HCT116 (cell line): Measurements from ENCODE around the gene MRPS23. TPM values are rescaled to one million over a fixed set of nuclear protein-coding genes. Genes with fewer than 3 reads are reported as not detected.

Experiments used
- ATAC-seq: fragments of 200-7000 bp; cut with Tn5 transposase; 2 replicates; pipeline ENCODE4 v1.9.1; 2020; ENCODE audit warnings: mild to moderate bottlenecking, moderate library complexity
- BruUV-seq: library from RNA; stranded (reverse); fragments of 400-500 nt; replicated peaks from 2 replicates; lab custom pipeline; 2021; lab: Mats Ljungman, UMichigan
- CTCF ChIA-PET: fragments of 300-600 bp; sonication (Branson Sonifier 250); formaldehyde crosslinking; loops from one replicate; lab custom pipeline; 2021; ENCODE audit warnings: antibody characterized with exemption; lab: Charles Lee
- POLR2A ChIA-PET: fragments of 300-600, 350-600 bp; sonication (Branson Sonifier 250); formaldehyde crosslinking; loops from one replicate; lab custom pipeline; 2021; ENCODE audit warnings: antibody characterized with exemption; lab: Charles Lee
- RAD21 ChIA-PET, 2 experiments: fragments of 300-600 bp; sonication (Branson Sonifier 250); formaldehyde crosslinking; loops; one replicate each; lab custom pipeline; 2023; ENCODE audit warnings: low total read pairs in 2 of 2; ENCODE audit not compliant: uncharacterized antibody in 2 of 2, unreplicated experiment in 2 of 2, low non-redundant PET in 1 of 2; lab: Charles Lee
- DNase-seq: peaks from one replicate; pipeline ENCODE4 v3.0.0-alpha.2; 2010; ENCODE audit warnings: low read depth, low spot score
- H2AFZ ChIP-seq: fragments of 200-600 bp; shearing (Covaris generic), sonication (generic); 2 replicates; pipeline ENCODE4 v1.6.1; 2017; ENCODE audit warnings: low read depth, mixed run types, mixed read lengths, antibody characterized with exemption, low read length; ENCODE audit not compliant: poor library complexity, severe bottlenecking
- H3K27ac ChIP-seq: 2 replicates; pipeline ENCODE4 v1.5.1; 2012; ENCODE audit warnings: low read depth, low read length
- H3K27me3 ChIP-seq: fragments of 200-600 bp; sonication (generic); 2 replicates; pipeline ENCODE4 v1.6.1; 2016; ENCODE audit warnings: mixed run types, low read length, mixed read lengths; ENCODE audit not compliant: insufficient read depth
- H3K36me3 ChIP-seq, 2 experiments: fragments of 200-500 bp in 1 of 2; fragments of 200-600 bp in 1 of 2; sonication (Bioruptor generic) in 1 of 2; sonication (generic) in 1 of 2; 2 replicates each; pipeline versions ENCODE4 v1.5.1 to v1.6.1; 2014 to 2016; ENCODE audit warnings: low read length in 2 of 2, inconsistent platforms in 1 of 2, mixed read lengths in 1 of 2, mixed run types in 1 of 2; ENCODE audit not compliant: insufficient read depth in 2 of 2, control insufficient read depth in 1 of 2
- H3K4me1 ChIP-seq, 2 experiments: fragments of 200-600 bp in 1 of 2; sonication (generic) in 1 of 2; 2 replicates each; pipeline versions ENCODE4 v1.5.1 to v1.6.1; 2012 to 2017; ENCODE audit warnings: low read length in 2 of 2, inconsistent platforms in 1 of 2, mild to moderate bottlenecking in 1 of 2, mixed read lengths in 1 of 2, mixed run types in 1 of 2, moderate library complexity in 1 of 2; ENCODE audit not compliant: insufficient read depth in 2 of 2, control insufficient read depth in 1 of 2
- H3K4me2 ChIP-seq: fragments of 200-600 bp; sonication (generic); 2 replicates; pipeline ENCODE4 v1.6.1; 2017; ENCODE audit warnings: mixed run types, low read length, mixed read lengths
- H3K4me3 ChIP-seq, 2 experiments: fragments of 200-600 bp in 1 of 2; sonication (generic) in 1 of 2; replicated peaks in 1 of 2; 2 replicates each; pipeline ENCODE4 v1.5.1; 2011 to 2016; ENCODE audit warnings: low read length in 2 of 2, control low read depth in 1 of 2, low read depth in 1 of 2, mild to moderate bottlenecking in 1 of 2, mixed read lengths in 1 of 2, mixed run types in 1 of 2
- H3K79me2 ChIP-seq: fragments of 200-600 bp; sonication (generic); 2 replicates; pipeline ENCODE4 v1.6.1; 2017; ENCODE audit warnings: mild to moderate bottlenecking, mixed run types, low read length, moderate library complexity, mixed read lengths; ENCODE audit not compliant: insufficient read depth
- H3K9ac ChIP-seq: fragments of 200-600 bp; sonication (generic); 2 replicates; pipeline ENCODE4 v1.6.1; 2016; ENCODE audit warnings: low read length, mixed read lengths
- H3K9me2 ChIP-seq: fragments of 200-600 bp; sonication (generic), shearing (Covaris generic); 2 replicates; pipeline ENCODE4 v1.6.1; 2017; ENCODE audit warnings: mixed run types, mild to moderate bottlenecking, moderate library complexity; ENCODE audit not compliant: insufficient read depth
- H3K9me3 ChIP-seq, 2 experiments: fragments of 200-500 bp in 1 of 2; fragments of 200-600 bp in 1 of 2; sonication (Bioruptor generic) in 1 of 2; sonication (generic) in 1 of 2; 2 replicates each; pipeline ENCODE4 v1.6.1; 2014 to 2017; ENCODE audit warnings: low read length in 2 of 2, mixed read lengths in 2 of 2, inconsistent platforms in 1 of 2, low read depth in 1 of 2, mild to moderate bottlenecking in 1 of 2, mixed run types in 1 of 2, moderate library complexity in 1 of 2; ENCODE audit not compliant: control insufficient read depth in 1 of 2, insufficient read depth in 1 of 2
- H4K20me1 ChIP-seq: fragments of 200-600 bp; sonication (generic), shearing (Covaris generic); 2 replicates; pipeline ENCODE4 v1.6.1; 2017; ENCODE audit warnings: mixed run types, mild to moderate bottlenecking, moderate library complexity; ENCODE audit not compliant: insufficient read depth
- ATF3 ChIP-seq: IDR thresholded peaks from 2 replicates; pipeline ENCODE4 v1.6.1; 2012
- CBX3 ChIP-seq: IDR thresholded peaks from 2 replicates; pipeline ENCODE4 v1.6.1; 2012; ENCODE audit warnings: low read depth
- CEBPB ChIP-seq: IDR thresholded peaks from 2 replicates; pipeline ENCODE4 v1.6.1; 2012; ENCODE audit warnings: low read depth
- ELF1 ChIP-seq: IDR thresholded peaks from 2 replicates; pipeline ENCODE4 v1.6.1; 2012; ENCODE audit warnings: low read depth, borderline replicate concordance
- EZH2 ChIP-seq: fragments of 200-600 bp; sonication (generic); IDR thresholded peaks from 2 replicates; pipeline ENCODE4 v1.6.1; 2017; ENCODE audit warnings: antibody characterized with exemption, mixed run types
- JUND ChIP-seq: IDR thresholded peaks from 2 replicates; pipeline ENCODE4 v1.6.1; 2012
- POLR2AphosphoS5 ChIP-seq: IDR thresholded peaks from 2 replicates; pipeline ENCODE4 v1.6.1; 2011; ENCODE audit warnings: mild to moderate bottlenecking, low read depth, low read length, moderate library complexity
- RAD21 ChIP-seq: IDR thresholded peaks from 2 replicates; pipeline ENCODE4 v1.6.1; 2012; ENCODE audit warnings: low read depth, mild to moderate bottlenecking
- REST ChIP-seq: IDR thresholded peaks from 2 replicates; pipeline ENCODE4 v1.6.1; 2012; ENCODE audit warnings: low read depth
- ZBTB33 ChIP-seq: IDR thresholded peaks from 2 replicates; pipeline ENCODE4 v1.6.1; 2011; ENCODE audit warnings: mild to moderate bottlenecking, low read length, moderate library complexity; ENCODE audit not compliant: insufficient replicate concordance; ENCODE audit errors: extremely low read depth
- ZFX ChIP-seq: fragments of 450-650 bp; IDR thresholded peaks from 2 replicates; pipeline ENCODE4 v1.6.1; 2017
- ZNF274 ChIP-seq: fragments of 200-500 bp; sonication (Bioruptor generic); IDR thresholded peaks from 2 replicates; pipeline ENCODE4 v1.6.1; 2014; ENCODE audit warnings: mild to moderate bottlenecking, low read depth, low read length, inconsistent platforms
- intact Hi-C: fragments of 100-400 bp; cut with micrococcal nuclease; formaldehyde crosslinking; loops from 2 replicates; pipeline ENCODE4 v1.10.0; 2022
- total RNA-seq: library from RNA; stranded (reverse); gene quantifications from one replicate; pipeline ENCODE4 v1.2.1, GENCODE V29; 2021; ENCODE audit not compliant: unreplicated experiment

The MRPS23 gene
- total RNA-seq, 1 experiment from 2014 or later: 109 TPM

DNA sequence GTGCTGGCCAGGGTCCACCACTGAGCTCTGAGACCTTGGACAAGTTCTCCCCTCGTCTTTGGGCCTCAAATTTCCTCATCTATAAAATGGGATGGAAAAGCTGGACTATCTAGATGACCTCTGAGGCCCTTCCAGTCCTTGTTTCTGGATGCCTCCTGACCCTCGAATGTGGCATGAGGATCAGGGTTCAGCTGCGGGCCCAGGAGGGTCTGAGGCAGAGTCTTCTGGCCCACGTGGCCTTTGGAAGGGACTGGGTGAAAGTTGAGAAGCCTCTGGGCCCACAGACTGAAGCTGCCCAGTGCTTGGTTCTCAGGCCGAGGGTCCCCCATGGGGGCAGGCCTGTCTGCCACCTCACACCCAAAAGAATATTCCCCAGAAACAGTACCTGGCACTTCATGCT lies 16.9 kb upstream of the MRPS23 start:
- peaks cover 60 to 89% of the 10 kb centered on the region in 2 experiments for H3K4me1 ChIP-seq
- no TSS peak for BruUV-seq
- ChIA-PET CTCF (interaction anchor here (2.5 to 5.0 kb wide), 2 partner anchors 130 to 133 kb away, joined by 7 to 26 read pairs; no protein-coding TSS in a partner anchor), RAD21 (no interaction called here), POLR2A (no interaction called here)
- H4K20me1 ChIP-seq: no peaks in the 10 kb centered on the region
- DNase-seq: no peak
- no peaks in the 10 kb centered on the region for H3K9me2 ChIP-seq
- no peaks in the 10 kb centered on the region for H3K27me3 ChIP-seq
- H3K4me2 ChIP-seq: peak overlapping the region; percentile 76
- no peak overlapping the region for H3K27ac ChIP-seq
- TF ChIP-seq ELF1 (no peak), CEBPB (no peak), ZFX (no peak), CBX3 (no peak), REST (no peak), ATF3 (no peak), ZNF274 (no peak), RAD21 (no peak), JUND (no peak), POLR2AphosphoS5 (no peak), EZH2 (no peak), ZBTB33 (no peak)
- peak overlapping the region; percentile 58; the same call in 1 of the 2 replicates for H3K9ac ChIP-seq
- no peaks in the 10 kb centered on the region for H3K9me3 ChIP-seq
- H3K79me2 ChIP-seq: no peaks in the 10 kb centered on the region
- ATAC-seq: no peak
- H2AFZ ChIP-seq: no peak overlapping the region
- H3K4me3 ChIP-seq: no peak overlapping the region
- peaks cover 0 to 20% of the 10 kb centered on the region in 2 experiments; a peak in 2 of 4 replicates for H3K36me3 ChIP-seq
- intact Hi-C loops: no loop called here
